HCT116 (cell line): ENCODE measurements around the gene GABBR2. TPM values are rescaled to one million over a fixed set of nuclear protein-coding genes. Genes with fewer than 3 reads are reported as not detected.

ENCODE experiments used
- ATAC-seq: fragments of 200-7000 bp; cut with Tn5 transposase; 2 replicates; pipeline ENCODE4 v1.9.1; 2020; ENCODE audit warnings: mild to moderate bottlenecking, moderate library complexity
- BruUV-seq: library from RNA; stranded (reverse); fragments of 400-500 nt; replicated peaks from 2 replicates; lab custom pipeline; 2021; lab: Mats Ljungman, UMichigan
- CTCF ChIA-PET: fragments of 300-600 bp; sonication (Branson Sonifier 250); formaldehyde crosslinking; loops from one replicate; lab custom pipeline; 2021; ENCODE audit warnings: antibody characterized with exemption; lab: Charles Lee
- POLR2A ChIA-PET: fragments of 300-600, 350-600 bp; sonication (Branson Sonifier 250); formaldehyde crosslinking; loops from one replicate; lab custom pipeline; 2021; ENCODE audit warnings: antibody characterized with exemption; lab: Charles Lee
- RAD21 ChIA-PET, 2 experiments: fragments of 300-600 bp; sonication (Branson Sonifier 250); formaldehyde crosslinking; loops; one replicate each; lab custom pipeline; 2023; ENCODE audit warnings: low total read pairs in 2 of 2; ENCODE audit not compliant: uncharacterized antibody in 2 of 2, unreplicated experiment in 2 of 2, low non-redundant PET in 1 of 2; lab: Charles Lee
- DNase-seq: peaks from one replicate; pipeline ENCODE4 v3.0.0-alpha.2; 2010; ENCODE audit warnings: low read depth, low spot score
- H2AFZ ChIP-seq: fragments of 200-600 bp; shearing (Covaris generic), sonication (generic); 2 replicates; pipeline ENCODE4 v1.6.1; 2017; ENCODE audit warnings: low read depth, mixed run types, mixed read lengths, antibody characterized with exemption, low read length; ENCODE audit not compliant: poor library complexity, severe bottlenecking
- H3K27ac ChIP-seq: 2 replicates; pipeline ENCODE4 v1.5.1; 2012; ENCODE audit warnings: low read depth, low read length
- H3K27me3 ChIP-seq: fragments of 200-600 bp; sonication (generic); 2 replicates; pipeline ENCODE4 v1.6.1; 2016; ENCODE audit warnings: mixed run types, low read length, mixed read lengths; ENCODE audit not compliant: insufficient read depth
- H3K36me3 ChIP-seq, 2 experiments: fragments of 200-500 bp in 1 of 2; fragments of 200-600 bp in 1 of 2; sonication (Bioruptor generic) in 1 of 2; sonication (generic) in 1 of 2; 2 replicates each; pipeline versions ENCODE4 v1.5.1 to v1.6.1; 2014 to 2016; ENCODE audit warnings: low read length in 2 of 2, inconsistent platforms in 1 of 2, mixed read lengths in 1 of 2, mixed run types in 1 of 2; ENCODE audit not compliant: insufficient read depth in 2 of 2, control insufficient read depth in 1 of 2
- H3K4me1 ChIP-seq, 2 experiments: fragments of 200-600 bp in 1 of 2; sonication (generic) in 1 of 2; 2 replicates each; pipeline versions ENCODE4 v1.5.1 to v1.6.1; 2012 to 2017; ENCODE audit warnings: low read length in 2 of 2, inconsistent platforms in 1 of 2, mild to moderate bottlenecking in 1 of 2, mixed read lengths in 1 of 2, mixed run types in 1 of 2, moderate library complexity in 1 of 2; ENCODE audit not compliant: insufficient read depth in 2 of 2, control insufficient read depth in 1 of 2
- H3K4me2 ChIP-seq: fragments of 200-600 bp; sonication (generic); 2 replicates; pipeline ENCODE4 v1.6.1; 2017; ENCODE audit warnings: mixed run types, low read length, mixed read lengths
- H3K4me3 ChIP-seq, 2 experiments: fragments of 200-600 bp in 1 of 2; sonication (generic) in 1 of 2; replicated peaks in 1 of 2; 2 replicates each; pipeline ENCODE4 v1.5.1; 2011 to 2016; ENCODE audit warnings: low read length in 2 of 2, control low read depth in 1 of 2, low read depth in 1 of 2, mild to moderate bottlenecking in 1 of 2, mixed read lengths in 1 of 2, mixed run types in 1 of 2
- H3K79me2 ChIP-seq: fragments of 200-600 bp; sonication (generic); 2 replicates; pipeline ENCODE4 v1.6.1; 2017; ENCODE audit warnings: mild to moderate bottlenecking, mixed run types, low read length, moderate library complexity, mixed read lengths; ENCODE audit not compliant: insufficient read depth
- H3K9ac ChIP-seq: fragments of 200-600 bp; sonication (generic); 2 replicates; pipeline ENCODE4 v1.6.1; 2016; ENCODE audit warnings: low read length, mixed read lengths
- H3K9me2 ChIP-seq: fragments of 200-600 bp; sonication (generic), shearing (Covaris generic); 2 replicates; pipeline ENCODE4 v1.6.1; 2017; ENCODE audit warnings: mixed run types, mild to moderate bottlenecking, moderate library complexity; ENCODE audit not compliant: insufficient read depth
- H3K9me3 ChIP-seq, 2 experiments: fragments of 200-500 bp in 1 of 2; fragments of 200-600 bp in 1 of 2; sonication (Bioruptor generic) in 1 of 2; sonication (generic) in 1 of 2; 2 replicates each; pipeline ENCODE4 v1.6.1; 2014 to 2017; ENCODE audit warnings: low read length in 2 of 2, mixed read lengths in 2 of 2, inconsistent platforms in 1 of 2, low read depth in 1 of 2, mild to moderate bottlenecking in 1 of 2, mixed run types in 1 of 2, moderate library complexity in 1 of 2; ENCODE audit not compliant: control insufficient read depth in 1 of 2, insufficient read depth in 1 of 2
- H4K20me1 ChIP-seq: fragments of 200-600 bp; sonication (generic), shearing (Covaris generic); 2 replicates; pipeline ENCODE4 v1.6.1; 2017; ENCODE audit warnings: mixed run types, mild to moderate bottlenecking, moderate library complexity; ENCODE audit not compliant: insufficient read depth
- CEBPB ChIP-seq: IDR thresholded peaks from 2 replicates; pipeline ENCODE4 v1.6.1; 2012; ENCODE audit warnings: low read depth
- EGR1 ChIP-seq: IDR thresholded peaks from 2 replicates; pipeline ENCODE4 v1.6.1; 2012; ENCODE audit warnings: low read depth
- EZH2phosphoT487 ChIP-seq: fragments of 200-600 bp; IDR thresholded peaks from 2 replicates; pipeline ENCODE4 v1.6.1; 2018; ENCODE audit warnings: antibody characterized with exemption, borderline replicate concordance
- FOSL1 ChIP-seq: IDR thresholded peaks from 2 replicates; pipeline ENCODE4 v1.6.1; 2012; ENCODE audit warnings: low read depth
- ZNF274 ChIP-seq: fragments of 200-500 bp; sonication (Bioruptor generic); IDR thresholded peaks from 2 replicates; pipeline ENCODE4 v1.6.1; 2014; ENCODE audit warnings: mild to moderate bottlenecking, low read depth, low read length, inconsistent platforms
- intact Hi-C: fragments of 100-400 bp; cut with micrococcal nuclease; formaldehyde crosslinking; loops from 2 replicates; pipeline ENCODE4 v1.10.0; 2022
- total RNA-seq: library from RNA; stranded (reverse); gene quantifications from one replicate; pipeline ENCODE4 v1.2.1, GENCODE V29; 2021; ENCODE audit not compliant: unreplicated experiment
- TF ChIP-seq, protein P1 (sequence below): IDR thresholded peaks from 2 replicates; pipeline ENCODE4 v1.6.1; 2012; ENCODE audit warnings: low read depth
- TF ChIP-seq, protein P2 (sequence below): IDR thresholded peaks from 2 replicates; pipeline ENCODE4 v1.6.1; 2011; ENCODE audit warnings: mild to moderate bottlenecking, low read length, moderate library complexity; ENCODE audit not compliant: insufficient replicate concordance; ENCODE audit errors: extremely low read depth

Gene GABBR2
- total RNA-seq, 1 experiment from 2014 or later = 0.15 TPM

DNA sequence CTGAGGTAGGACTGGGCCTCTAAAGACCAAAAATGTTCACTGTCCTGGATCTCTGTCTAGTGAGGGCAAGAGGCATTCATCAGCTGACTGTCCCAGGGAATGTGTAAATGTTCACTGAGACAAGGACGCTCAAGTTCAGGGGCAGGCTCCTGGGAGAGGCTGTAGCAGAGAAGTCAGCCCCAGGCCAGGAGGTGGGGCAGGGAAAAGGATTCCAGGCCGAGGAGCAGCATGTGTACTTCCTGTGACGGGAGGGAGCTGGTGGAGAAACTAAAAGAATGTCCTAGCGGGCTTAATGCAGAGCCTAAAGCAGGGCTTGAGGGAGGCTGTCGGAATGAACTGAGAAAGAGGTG lies 205.8 kb downstream of the GABBR2 start (continued):
- TF ChIP-seq, protein P1, sequence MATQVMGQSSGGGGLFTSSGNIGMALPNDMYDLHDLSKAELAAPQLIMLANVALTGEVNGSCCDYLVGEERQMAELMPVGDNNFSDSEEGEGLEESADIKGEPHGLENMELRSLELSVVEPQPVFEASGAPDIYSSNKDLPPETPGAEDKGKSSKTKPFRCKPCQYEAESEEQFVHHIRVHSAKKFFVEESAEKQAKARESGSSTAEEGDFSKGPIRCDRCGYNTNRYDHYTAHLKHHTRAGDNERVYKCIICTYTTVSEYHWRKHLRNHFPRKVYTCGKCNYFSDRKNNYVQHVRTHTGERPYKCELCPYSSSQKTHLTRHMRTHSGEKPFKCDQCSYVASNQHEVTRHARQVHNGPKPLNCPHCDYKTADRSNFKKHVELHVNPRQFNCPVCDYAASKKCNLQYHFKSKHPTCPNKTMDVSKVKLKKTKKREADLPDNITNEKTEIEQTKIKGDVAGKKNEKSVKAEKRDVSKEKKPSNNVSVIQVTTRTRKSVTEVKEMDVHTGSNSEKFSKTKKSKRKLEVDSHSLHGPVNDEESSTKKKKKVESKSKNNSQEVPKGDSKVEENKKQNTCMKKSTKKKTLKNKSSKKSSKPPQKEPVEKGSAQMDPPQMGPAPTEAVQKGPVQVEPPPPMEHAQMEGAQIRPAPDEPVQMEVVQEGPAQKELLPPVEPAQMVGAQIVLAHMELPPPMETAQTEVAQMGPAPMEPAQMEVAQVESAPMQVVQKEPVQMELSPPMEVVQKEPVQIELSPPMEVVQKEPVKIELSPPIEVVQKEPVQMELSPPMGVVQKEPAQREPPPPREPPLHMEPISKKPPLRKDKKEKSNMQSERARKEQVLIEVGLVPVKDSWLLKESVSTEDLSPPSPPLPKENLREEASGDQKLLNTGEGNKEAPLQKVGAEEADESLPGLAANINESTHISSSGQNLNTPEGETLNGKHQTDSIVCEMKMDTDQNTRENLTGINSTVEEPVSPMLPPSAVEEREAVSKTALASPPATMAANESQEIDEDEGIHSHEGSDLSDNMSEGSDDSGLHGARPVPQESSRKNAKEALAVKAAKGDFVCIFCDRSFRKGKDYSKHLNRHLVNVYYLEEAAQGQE = no peak

DNA sequence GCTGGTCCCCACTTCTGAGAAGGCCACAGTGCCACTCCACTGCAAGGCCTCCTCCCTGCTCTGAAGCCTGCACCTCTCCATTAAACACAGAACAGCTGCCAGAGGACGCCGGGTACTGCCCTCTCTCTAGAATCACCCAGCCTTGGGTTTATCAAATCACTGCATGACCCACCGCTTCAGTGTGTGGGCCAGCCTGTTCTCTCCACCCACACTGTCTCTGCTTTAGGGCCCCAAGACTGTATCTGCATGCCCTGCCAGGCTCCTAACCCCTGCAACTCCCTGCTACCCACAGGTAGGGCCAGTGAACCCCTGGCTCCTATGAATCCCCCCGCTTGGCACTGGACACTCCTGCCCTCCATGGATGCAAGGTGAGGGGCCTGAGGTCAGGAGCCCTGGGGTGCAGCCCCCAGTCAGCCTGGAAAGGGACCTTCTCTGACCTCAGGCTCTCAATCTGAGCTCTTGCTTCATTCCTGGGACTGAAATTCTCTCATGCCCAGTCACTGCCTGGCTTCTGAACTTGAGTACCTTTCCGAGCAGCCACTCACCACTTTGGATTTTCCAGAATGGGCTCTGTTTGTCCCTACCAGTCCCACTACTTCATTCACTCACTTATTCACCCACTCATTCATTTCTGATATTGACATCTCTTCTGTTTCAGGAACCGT lies 206.3 kb downstream of the GABBR2 start:
- CTCF ChIA-PET = no interaction called here
- Histone ChIP-seq H4K20me1 (no peaks in the 10 kb centered on the region), H3K27me3 (peaks cover 5% of the 10 kb centered on the region; the same call in 1 of the 2 replicates), H3K36me3 (no peaks in the 10 kb centered on the region), H2AFZ (no peak overlapping the region), H3K27ac (no peak overlapping the region), H3K4me2 (no peak overlapping the region), H3K4me1 (no peaks in the 10 kb centered on the region), H3K79me2 (no peaks in the 10 kb centered on the region), H3K4me3 (no peak overlapping the region), H3K9ac (no peak overlapping the region), H3K9me2 (no peaks in the 10 kb centered on the region), H3K9me3 (no peaks in the 10 kb centered on the region)
- ATAC-seq (no peak), DNase-seq (no peak)
- intact Hi-C loops = no loop called here
- RAD21 ChIA-PET = no interaction called here
- POLR2A ChIA-PET = no interaction called here
- BruUV-seq = no TSS peak
- TF ChIP-seq FOSL1 = no peak
- no peak for TF ChIP-seq EGR1
- TF ChIP-seq EZH2phosphoT487 = no peak
- TF ChIP-seq, protein P2, sequence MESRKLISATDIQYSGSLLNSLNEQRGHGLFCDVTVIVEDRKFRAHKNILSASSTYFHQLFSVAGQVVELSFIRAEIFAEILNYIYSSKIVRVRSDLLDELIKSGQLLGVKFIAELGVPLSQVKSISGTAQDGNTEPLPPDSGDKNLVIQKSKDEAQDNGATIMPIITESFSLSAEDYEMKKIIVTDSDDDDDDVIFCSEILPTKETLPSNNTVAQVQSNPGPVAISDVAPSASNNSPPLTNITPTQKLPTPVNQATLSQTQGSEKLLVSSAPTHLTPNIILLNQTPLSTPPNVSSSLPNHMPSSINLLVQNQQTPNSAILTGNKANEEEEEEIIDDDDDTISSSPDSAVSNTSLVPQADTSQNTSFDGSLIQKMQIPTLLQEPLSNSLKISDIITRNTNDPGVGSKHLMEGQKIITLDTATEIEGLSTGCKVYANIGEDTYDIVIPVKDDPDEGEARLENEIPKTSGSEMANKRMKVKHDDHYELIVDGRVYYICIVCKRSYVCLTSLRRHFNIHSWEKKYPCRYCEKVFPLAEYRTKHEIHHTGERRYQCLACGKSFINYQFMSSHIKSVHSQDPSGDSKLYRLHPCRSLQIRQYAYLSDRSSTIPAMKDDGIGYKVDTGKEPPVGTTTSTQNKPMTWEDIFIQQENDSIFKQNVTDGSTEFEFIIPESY = no peak
- TF ChIP-seq CEBPB = no peak
- no peak for TF ChIP-seq ZNF274
